Astrocyte (in vitro differentiated cells and primary cell): ENCODE data around the gene TIGD2. TPM values are rescaled to one million over a fixed set of nuclear protein-coding genes. Genes with fewer than 3 reads are reported as not detected.

Experiments
- DNase-seq: peaks from one replicate; pipeline ENCODE4 v3.0.0-alpha.2; 2010; ENCODE audit warnings: low read depth
- FAIRE-seq: peaks from 2 replicates; lab custom pipeline; 2011; peaks lifted over from hg19 to GRCh38; lab: Jason Lieb, UNC
- H2AFZ ChIP-seq: 2 replicates; pipeline ENCODE4 v1.6.0; 2012; ENCODE audit warnings: low read depth, low read length, inconsistent platforms
- H3K27ac ChIP-seq: 2 replicates; pipeline ENCODE4 v1.5.1; 2011; ENCODE audit warnings: low read depth, low read length, inconsistent platforms
- H3K27me3 ChIP-seq: 2 replicates; pipeline ENCODE4 v1.6.0; 2011; ENCODE audit warnings: low read length, inconsistent platforms; ENCODE audit not compliant: insufficient read depth
- H3K36me3 ChIP-seq: 2 replicates; pipeline ENCODE4 v1.5.1; 2011; ENCODE audit warnings: low read length, inconsistent platforms; ENCODE audit not compliant: insufficient read depth
- H3K4me1 ChIP-seq: 2 replicates; pipeline ENCODE4 v1.5.1; 2011; ENCODE audit warnings: low read length, inconsistent platforms; ENCODE audit not compliant: insufficient read depth
- H3K4me2 ChIP-seq: 2 replicates; pipeline ENCODE4 v1.6.0; 2012; ENCODE audit warnings: low read length, inconsistent platforms
- H3K4me3 ChIP-seq: 2 replicates; pipeline ENCODE4 v1.5.1; 2011; ENCODE audit warnings: low read depth, mild to moderate bottlenecking, low read length, inconsistent platforms; ENCODE audit not compliant: insufficient read depth
- H3K79me2 ChIP-seq: 2 replicates; pipeline ENCODE4 v1.6.0; 2012; ENCODE audit warnings: mild to moderate bottlenecking, low read length, inconsistent platforms; ENCODE audit not compliant: insufficient read depth
- H3K9ac ChIP-seq: 2 replicates; pipeline ENCODE4 v1.6.0; 2012; ENCODE audit warnings: mild to moderate bottlenecking, low read length, inconsistent platforms
- H3K9me3 ChIP-seq: 2 replicates; pipeline ENCODE4 v1.5.1; 2012; ENCODE audit warnings: low read depth, mild to moderate bottlenecking, low read length, inconsistent platforms; ENCODE audit not compliant: insufficient read depth
- H4K20me1 ChIP-seq: 2 replicates; pipeline ENCODE4 v1.6.0; 2012; ENCODE audit warnings: low read length, inconsistent platforms; ENCODE audit not compliant: insufficient read depth
- H3K27ac Mint-ChIP-seq: one replicate; pipeline ENCODE4 v1.8.0; 2021; ENCODE audit warnings: mild to moderate bottlenecking, mixed read lengths; ENCODE audit not compliant: unreplicated experiment
- H3K27me3 Mint-ChIP-seq: one replicate; pipeline ENCODE4 v1.8.0; 2021; ENCODE audit warnings: low read depth, mixed read lengths; ENCODE audit not compliant: unreplicated experiment
- H3K36me3 Mint-ChIP-seq: one replicate; pipeline ENCODE4 v1.8.0; 2021; ENCODE audit warnings: low read depth, mixed read lengths; ENCODE audit not compliant: unreplicated experiment
- H3K4me1 Mint-ChIP-seq: one replicate; pipeline ENCODE4 v1.8.0; 2021; ENCODE audit warnings: low read depth, mixed read lengths; ENCODE audit not compliant: unreplicated experiment
- H3K4me3 Mint-ChIP-seq: one replicate; pipeline ENCODE4 v1.8.0; 2021; ENCODE audit warnings: mild to moderate bottlenecking, moderate library complexity, mixed read lengths; ENCODE audit not compliant: unreplicated experiment
- H3K9me3 Mint-ChIP-seq: one replicate; pipeline ENCODE4 v1.8.0; 2021; ENCODE audit warnings: mild to moderate bottlenecking, mixed read lengths; ENCODE audit not compliant: unreplicated experiment
- CTCF ChIP-seq: IDR thresholded peaks from 2 replicates; pipeline ENCODE4 v1.5.1; 2011; ENCODE audit warnings: low read depth, mild to moderate bottlenecking, inconsistent platforms, low read length, moderate library complexity; ENCODE audit not compliant: insufficient read depth
- EZH2 ChIP-seq: IDR thresholded peaks from 2 replicates; pipeline ENCODE4 v1.6.1; 2012; ENCODE audit warnings: mild to moderate bottlenecking, low read length, inconsistent platforms; ENCODE audit not compliant: insufficient read depth
- total RNA-seq: library from RNA; stranded (reverse); gene quantifications from 2 replicates; pipeline ENCODE4 v1.2.1, GENCODE V29; 2021

TIGD2 gene
- total RNA-seq, 1 donor from 2014 or later: 5.3 TPM

- Histone ChIP-seq H3K4me2 (no peak overlapping the region), H3K4me1 (peaks cover 6% of the 10 kb centered on the region), H3K36me3 (no peaks in the 10 kb centered on the region), H3K9me3 (no peaks in the 10 kb centered on the region), H3K79me2 (no peaks in the 10 kb centered on the region), H2AFZ (no peak overlapping the region), H4K20me1 (no peaks in the 10 kb centered on the region), H3K27me3 (no peaks in the 10 kb centered on the region), H3K4me3 (no peak overlapping the region), H3K27ac (no peak overlapping the region), H3K9ac (no peak overlapping the region)
- Mint-ChIP-seq H3K27me3 (no peaks in the 10 kb centered on the region), H3K4me3 (no peak overlapping the region), H3K4me1 (peaks cover 20% of the 10 kb centered on the region), H3K27ac (no peak overlapping the region), H3K9me3 (peaks cover 2% of the 10 kb centered on the region), H3K36me3 (no peaks in the 10 kb centered on the region)
- FAIRE-seq: no peak
- no peak for DNase-seq
- TF ChIP-seq EZH2 (no peak), CTCF (no peak)
These were observed 5.8 kb downstream of the TIGD2 start for GRCh38 chr4:89117115-89117514.

GRCh38 chr4:89119166-89119565 lies 7.8 kb downstream of the TIGD2 start:
- Histone ChIP-seq H3K9me3 (no peaks in the 10 kb centered on the region), H3K27me3 (no peaks in the 10 kb centered on the region), H3K36me3 (no peaks in the 10 kb centered on the region), H3K79me2 (no peaks in the 10 kb centered on the region), H2AFZ (no peak overlapping the region), H3K27ac (no peak overlapping the region), H4K20me1 (no peaks in the 10 kb centered on the region), H3K9ac (no peak overlapping the region), H3K4me2 (no peak overlapping the region), H3K4me1 (peaks cover 8% of the 10 kb centered on the region), H3K4me3 (no peak overlapping the region)
- DNase-seq (no peak), FAIRE-seq (no peak)
- peaks cover 25% of the 10 kb centered on the region for H3K4me1 Mint-ChIP-seq
- no peaks in the 10 kb centered on the region for H3K36me3 Mint-ChIP-seq
- H3K4me3 Mint-ChIP-seq: no peak overlapping the region
- no peak overlapping the region for H3K27ac Mint-ChIP-seq
- no peak for TF ChIP-seq EZH2
- TF ChIP-seq CTCF: no peak
- H3K27me3 Mint-ChIP-seq: no peaks in the 10 kb centered on the region
- H3K9me3 Mint-ChIP-seq: no peaks in the 10 kb centered on the region

- Histone ChIP-seq H2AFZ (no peak overlapping the region), H3K9ac (no peak overlapping the region), H3K4me1 (peaks cover 8% of the 10 kb centered on the region), H3K27ac (no peak overlapping the region), H4K20me1 (no peaks in the 10 kb centered on the region), H3K36me3 (no peaks in the 10 kb centered on the region), H3K27me3 (no peaks in the 10 kb centered on the region), H3K9me3 (no peaks in the 10 kb centered on the region), H3K4me2 (no peak overlapping the region), H3K79me2 (no peaks in the 10 kb centered on the region), H3K4me3 (no peak overlapping the region)
- Mint-ChIP-seq H3K4me3 (no peak overlapping the region), H3K27ac (no peak overlapping the region), H3K27me3 (no peaks in the 10 kb centered on the region), H3K4me1 (peaks cover 25% of the 10 kb centered on the region), H3K9me3 (no peaks in the 10 kb centered on the region), H3K36me3 (no peaks in the 10 kb centered on the region)
- FAIRE-seq (no peak), DNase-seq (peak; percentile 33)
- TF ChIP-seq CTCF (no peak), EZH2 (no peak)
These were observed 8.5 kb downstream of the TIGD2 start for GRCh38 chr4:89119836-89120235.
